Esophagus muscularis mucosa (tissue), 3 donors: ENCODE measurements around the gene WSCD2.

Experiments used
- POLR2AphosphoS5 ChIP-seq, 2 donors: sonication (generic); formaldehyde crosslinking; IDR thresholded peaks; one replicate each; pipeline ENCODE4 v1.6.1; 2017; ENCODE audit warnings: antibody characterized with exemption in 2 of 2
- TF ChIP-seq, protein P1 (sequence below), 3 experiments: fragments of 200-600 bp in 2 of 3; fragments of 450-650 bp in 1 of 3; sonication (generic) in 2 of 3; IDR thresholded peaks; one replicate each; pipeline ENCODE4 v1.5.1; 2017 to 2019; ENCODE audit warnings: antibody characterized with exemption in 3 of 3, mild to moderate bottlenecking in 2 of 3, moderate library complexity in 1 of 3

DNA sequence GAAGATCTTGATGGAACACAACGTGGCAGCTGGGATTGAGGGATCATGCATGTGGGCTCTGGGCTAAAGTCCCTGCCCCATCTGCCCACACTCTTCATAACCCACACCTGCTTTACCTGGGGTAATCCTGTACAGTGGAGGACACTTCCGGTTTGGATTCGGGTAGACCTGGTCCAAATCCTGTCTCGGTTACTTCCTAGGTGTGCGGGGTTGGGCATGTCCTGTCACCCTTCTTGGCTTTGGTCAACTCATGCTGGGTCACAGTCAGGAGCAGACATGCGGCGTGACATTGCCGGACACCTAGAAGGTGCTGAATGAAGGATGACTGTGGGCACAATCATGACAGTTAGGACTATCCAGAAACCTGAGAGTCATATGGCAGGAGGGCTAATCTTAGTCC lies 30.7 kb upstream of the WSCD2 start:
- TF ChIP-seq, protein P1, sequence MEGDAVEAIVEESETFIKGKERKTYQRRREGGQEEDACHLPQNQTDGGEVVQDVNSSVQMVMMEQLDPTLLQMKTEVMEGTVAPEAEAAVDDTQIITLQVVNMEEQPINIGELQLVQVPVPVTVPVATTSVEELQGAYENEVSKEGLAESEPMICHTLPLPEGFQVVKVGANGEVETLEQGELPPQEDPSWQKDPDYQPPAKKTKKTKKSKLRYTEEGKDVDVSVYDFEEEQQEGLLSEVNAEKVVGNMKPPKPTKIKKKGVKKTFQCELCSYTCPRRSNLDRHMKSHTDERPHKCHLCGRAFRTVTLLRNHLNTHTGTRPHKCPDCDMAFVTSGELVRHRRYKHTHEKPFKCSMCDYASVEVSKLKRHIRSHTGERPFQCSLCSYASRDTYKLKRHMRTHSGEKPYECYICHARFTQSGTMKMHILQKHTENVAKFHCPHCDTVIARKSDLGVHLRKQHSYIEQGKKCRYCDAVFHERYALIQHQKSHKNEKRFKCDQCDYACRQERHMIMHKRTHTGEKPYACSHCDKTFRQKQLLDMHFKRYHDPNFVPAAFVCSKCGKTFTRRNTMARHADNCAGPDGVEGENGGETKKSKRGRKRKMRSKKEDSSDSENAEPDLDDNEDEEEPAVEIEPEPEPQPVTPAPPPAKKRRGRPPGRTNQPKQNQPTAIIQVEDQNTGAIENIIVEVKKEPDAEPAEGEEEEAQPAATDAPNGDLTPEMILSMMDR (IDR thresholded peaks at IDR 0.05): no peak
- no peak for TF ChIP-seq POLR2AphosphoS5 (IDR thresholded peaks at IDR 0.05)
